NB4 (cell line): ENCODE measurements around the gene TSEN34.

Experiments used
- DNase-seq: peaks from one replicate; pipeline ENCODE4 v3.0.0; 2010; ENCODE audit warnings: low read depth
- H3K4me3 ChIP-seq: one replicate; pipeline ENCODE4 v1.5.1; 2011; ENCODE audit warnings: mild to moderate bottlenecking, low read depth, low read length, moderate library complexity
- CTCF ChIP-seq: IDR thresholded peaks from one replicate; pipeline ENCODE4 v1.5.1; 2012; ENCODE audit warnings: low read depth, low read length
- MAX ChIP-seq: IDR thresholded peaks from 2 replicates; pipeline ENCODE4 v1.6.1; 2011; ENCODE audit warnings: low read depth, low read length
- MYC ChIP-seq: IDR thresholded peaks from 2 replicates; pipeline ENCODE4 v1.6.1; 2011; ENCODE audit warnings: low read depth, low read length
- POLR2A ChIP-seq: IDR thresholded peaks from 2 replicates; pipeline ENCODE4 v1.6.1; 2011; ENCODE audit warnings: mild to moderate bottlenecking; ENCODE audit not compliant: insufficient read length; ENCODE audit errors: extremely low read depth

The TSEN34 gene

GRCh38 chr19:54183431-54183830 is 7.7 kb upstream of the TSEN34 start:
- no peak overlapping the region for H3K4me3 ChIP-seq
- TF ChIP-seq MYC (no peak), POLR2A (no peak), CTCF (no peak), MAX (no peak)
- DNase-seq, result no peak

GRCh38 chr19:54186351-54186750 is 4.8 kb upstream of the TSEN34 start:
- TF ChIP-seq MYC (no peak), CTCF (no peak), MAX (no peak), POLR2A (no peak)
- DNase-seq, result no peak
- no peak overlapping the region for H3K4me3 ChIP-seq

GRCh38 chr19:54186934-54187381 is 4.2 kb upstream of the TSEN34 start:
- TF ChIP-seq CTCF, result no peak
- TF ChIP-seq MAX, result no peak
- no peak for TF ChIP-seq POLR2A
- no peak for TF ChIP-seq MYC
- no peak for DNase-seq
- H3K4me3 ChIP-seq, result no peak overlapping the region

- H3K4me3 ChIP-seq, result peak overlapping the region; percentile 71
- DNase-seq, result peak; percentile 81
These were observed 2.8 kb upstream of the TSEN34 start for GRCh38 chr19:54188215-54188871.

GRCh38 chr19:54189145-54189734 is 1.9 kb upstream of the TSEN34 start, which contains the start of gene MBOAT7:
Gene MBOAT7 (minus strand): TSS chr19:54189580. CDS start chr19:54188508, 1,072 bp downstream.
- peak; percentile 39 for TF ChIP-seq POLR2A
- no peak for TF ChIP-seq MYC
- TF ChIP-seq MAX, result no peak
- DNase-seq, result no peak
- H3K4me3 ChIP-seq, result peak within 1 kb of the TSS; percentile 71

More at GRCh38 chr19:54188215-54188871, 2.8 kb upstream of the TSEN34 start:
- TF ChIP-seq POLR2A, result no peak
- TF ChIP-seq CTCF, result no peak
- TF ChIP-seq MYC, result 0 out of 2 replicates have a peak, but pooled peaks have one; percentile 8
- TF ChIP-seq MAX, result no peak

GRCh38 chr19:54189735-54190502 is 1.2 kb upstream of the TSEN34 start:
- peak; percentile 97 for DNase-seq
- TF ChIP-seq MAX (peak; percentile 71), POLR2A (peak; percentile 58), CTCF (no peak), MYC (peak; percentile 70)

More at GRCh38 chr19:54189735-54190502, 1.2 kb upstream of the TSEN34 start:
- peak overlapping the region; percentile 62 for H3K4me3 ChIP-seq
